Activated T-helper 1 cell treated with anti-CD3 and anti-CD28 coated beads, Interleukin-2, amount 50 U/mL, for 16 hours (primary cell): ENCODE data around the gene SPATA13.

ENCODE experiments used
- DNase-seq, 2 donors: peaks; one replicate each; pipeline ENCODE4 v3.0.0-alpha.2; 2020; ENCODE audit warnings: low read depth in 1 of 2, low spot score in 1 of 2

SPATA13 gene

DNA sequence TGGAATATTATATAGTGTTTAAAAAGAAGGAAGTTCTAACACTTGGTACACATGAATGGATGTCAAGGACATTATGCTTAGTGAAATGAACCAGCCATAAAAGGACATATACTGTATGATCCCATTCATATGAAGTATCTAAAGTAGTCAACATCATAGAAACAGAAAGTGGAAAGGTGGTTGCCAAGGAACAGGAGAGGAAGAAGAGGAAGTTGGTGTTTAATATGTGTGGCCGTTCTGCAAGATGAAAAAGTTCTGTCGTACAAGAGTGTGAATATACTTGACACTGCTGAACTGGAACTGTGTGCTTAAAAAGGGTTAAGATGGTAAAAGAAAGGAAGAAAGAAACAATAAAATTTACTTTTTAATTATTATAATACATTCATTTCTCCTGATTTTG, 115.8 kb downstream of the SPATA13 start:
- DNase-seq = no peak

DNA sequence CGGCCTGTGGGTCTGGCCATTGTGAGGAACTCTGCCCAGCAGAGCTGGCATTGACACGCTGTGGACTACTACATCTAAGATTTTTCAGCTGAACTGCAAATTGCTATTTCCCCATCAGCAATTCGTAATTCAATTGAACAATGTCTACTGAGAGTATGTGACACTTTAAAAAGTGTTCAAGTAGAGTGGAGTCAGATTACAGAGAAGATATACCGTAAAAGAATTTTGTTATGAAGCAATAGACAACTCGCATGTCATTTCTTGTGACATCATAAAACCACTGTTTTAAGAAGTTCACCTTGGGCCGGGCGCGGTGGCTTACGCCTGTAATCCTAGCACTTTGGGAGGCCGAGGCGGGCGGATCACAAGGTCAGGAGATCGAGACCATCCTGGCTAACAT, 116.3 kb downstream of the SPATA13 start:
- no peak for DNase-seq

DNA sequence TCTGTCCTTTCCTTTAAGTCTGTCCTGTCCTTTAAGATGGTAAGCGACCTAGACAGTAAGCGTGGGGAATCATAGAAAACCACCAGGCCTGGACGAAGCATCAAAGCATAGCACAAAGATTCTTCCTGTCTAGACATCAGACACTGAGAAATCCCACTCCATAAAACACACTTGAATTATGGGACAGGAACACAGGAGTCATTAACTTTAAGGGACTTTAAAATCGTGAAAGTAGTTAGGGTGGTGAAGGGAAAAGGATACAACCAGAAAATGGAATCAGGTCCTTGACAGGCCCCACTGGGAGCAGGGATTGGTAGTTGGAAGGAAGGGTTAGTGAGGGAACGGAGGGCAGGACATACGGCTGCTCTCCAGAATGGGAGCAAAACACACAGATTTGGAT, 117.2 kb downstream of the SPATA13 start:
- no peak for DNase-seq

DNA sequence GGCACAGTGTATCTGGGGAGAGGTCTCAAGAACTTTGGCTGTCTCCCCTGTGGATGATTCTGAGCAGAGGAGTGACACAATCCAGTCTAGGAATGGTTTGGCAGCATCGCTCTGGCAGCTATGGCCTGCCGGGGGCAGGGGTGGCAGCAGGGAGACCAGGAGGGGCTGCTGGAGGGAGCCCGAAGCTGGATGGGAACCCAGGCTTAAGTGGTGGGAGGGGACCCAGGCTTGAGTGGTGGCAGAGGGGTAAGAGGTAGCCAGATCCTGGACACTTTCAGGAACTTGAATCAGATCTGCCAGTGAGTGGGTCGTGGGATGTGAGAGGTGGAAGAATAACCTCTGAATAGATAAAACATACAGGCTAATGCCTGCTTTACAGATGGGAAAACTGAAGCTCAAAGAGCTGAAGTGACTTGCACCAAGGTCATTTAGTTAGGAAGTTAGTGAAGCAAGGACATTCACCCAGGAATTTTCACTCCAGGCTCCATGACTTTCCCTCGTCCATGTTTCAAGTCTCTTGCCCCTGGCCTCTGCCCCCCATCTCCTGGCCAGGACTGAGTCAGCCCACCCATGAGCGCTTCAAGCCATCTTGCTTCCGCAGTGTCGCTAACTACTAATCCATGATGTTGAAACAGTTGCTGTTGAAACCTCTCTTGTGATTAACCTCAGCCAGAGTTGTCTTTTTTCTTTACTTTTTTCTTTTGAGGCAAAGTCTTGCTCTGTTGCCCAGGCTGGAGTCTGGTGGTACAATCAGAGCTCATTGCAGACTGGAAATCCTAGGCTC, 119.0 kb downstream of the SPATA13 start:
- DNase-seq = no peak

DNA sequence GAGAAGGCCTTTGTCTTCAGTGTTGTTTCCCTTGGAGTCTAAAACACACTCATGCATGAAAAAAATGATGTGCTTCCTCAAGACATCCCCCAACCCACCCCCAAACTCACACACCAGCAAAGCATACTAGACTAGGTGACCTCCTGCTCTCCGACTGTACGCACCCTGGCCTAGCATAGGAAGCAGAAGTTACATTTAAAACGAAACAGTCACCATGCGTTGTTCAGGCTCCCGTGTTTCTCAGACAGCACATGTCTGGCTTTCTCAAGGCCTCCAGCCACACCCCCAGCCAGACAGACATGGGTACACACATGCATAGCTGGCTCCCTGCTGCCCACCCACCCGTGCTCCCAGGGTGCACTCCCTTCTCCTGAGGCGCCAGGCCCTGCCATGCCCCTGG, 120.2 kb downstream of the SPATA13 start:
- DNase-seq = no peak

DNA sequence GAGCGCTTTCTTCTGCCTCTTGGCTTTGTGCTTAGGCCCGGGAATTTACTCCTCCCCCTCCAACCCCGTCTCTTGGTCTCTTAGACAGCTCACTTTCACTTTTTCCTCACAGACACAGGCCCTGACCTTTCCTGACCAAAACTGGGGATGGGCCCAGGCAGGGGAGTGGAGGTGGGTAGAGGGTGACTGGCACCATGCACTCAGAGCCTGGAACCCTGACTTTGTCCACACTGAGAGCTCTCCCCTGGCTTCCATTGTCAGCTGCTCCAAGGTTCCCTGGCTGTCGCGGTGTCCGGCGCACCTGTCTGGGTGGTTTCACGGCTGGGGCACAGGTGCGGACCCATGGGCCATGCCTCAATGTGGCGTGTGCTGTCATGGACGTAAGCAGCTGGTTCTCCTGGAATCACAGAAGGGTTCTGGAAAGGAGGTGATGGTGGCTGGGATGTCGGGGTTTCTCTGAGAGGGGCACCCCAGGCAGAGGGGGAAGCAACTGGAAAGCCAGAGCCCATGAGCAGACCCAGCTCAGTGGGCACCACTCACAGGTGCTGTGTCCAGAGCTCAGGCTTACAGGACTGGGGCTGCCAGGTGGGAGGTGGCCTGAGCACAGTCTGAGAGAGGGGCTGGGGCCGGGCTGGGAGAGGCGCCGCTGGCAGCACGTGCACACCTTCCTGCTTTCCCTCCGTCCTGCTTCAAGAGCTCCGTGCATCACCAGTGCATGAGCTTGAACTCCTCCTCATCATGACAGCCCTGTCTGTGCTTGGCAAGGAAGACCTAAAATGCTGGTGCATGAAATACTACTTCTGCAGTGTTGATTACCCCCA, 120.9 kb downstream of the SPATA13 start:
- no peak for DNase-seq

DNA sequence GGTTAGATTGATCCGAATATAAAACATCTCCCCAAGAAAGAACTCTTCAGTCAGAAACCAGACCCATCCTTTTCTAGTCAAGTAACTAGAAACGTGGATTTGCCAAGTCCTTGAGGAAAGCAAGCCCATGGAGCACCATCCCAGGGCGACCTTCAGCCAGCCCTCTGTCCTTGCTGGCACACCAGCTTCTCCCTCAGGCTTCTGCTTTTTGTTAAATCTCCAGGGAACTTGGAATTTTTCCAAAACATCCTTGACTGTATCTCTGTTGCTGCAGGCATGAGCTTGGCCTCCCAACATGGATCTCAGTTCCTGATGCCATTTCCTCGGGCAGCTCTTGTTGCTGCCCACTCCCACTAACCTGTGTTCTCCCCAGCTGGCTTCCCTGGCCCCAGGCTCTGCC, 121.7 kb downstream of the SPATA13 start:
- no peak for DNase-seq

DNA sequence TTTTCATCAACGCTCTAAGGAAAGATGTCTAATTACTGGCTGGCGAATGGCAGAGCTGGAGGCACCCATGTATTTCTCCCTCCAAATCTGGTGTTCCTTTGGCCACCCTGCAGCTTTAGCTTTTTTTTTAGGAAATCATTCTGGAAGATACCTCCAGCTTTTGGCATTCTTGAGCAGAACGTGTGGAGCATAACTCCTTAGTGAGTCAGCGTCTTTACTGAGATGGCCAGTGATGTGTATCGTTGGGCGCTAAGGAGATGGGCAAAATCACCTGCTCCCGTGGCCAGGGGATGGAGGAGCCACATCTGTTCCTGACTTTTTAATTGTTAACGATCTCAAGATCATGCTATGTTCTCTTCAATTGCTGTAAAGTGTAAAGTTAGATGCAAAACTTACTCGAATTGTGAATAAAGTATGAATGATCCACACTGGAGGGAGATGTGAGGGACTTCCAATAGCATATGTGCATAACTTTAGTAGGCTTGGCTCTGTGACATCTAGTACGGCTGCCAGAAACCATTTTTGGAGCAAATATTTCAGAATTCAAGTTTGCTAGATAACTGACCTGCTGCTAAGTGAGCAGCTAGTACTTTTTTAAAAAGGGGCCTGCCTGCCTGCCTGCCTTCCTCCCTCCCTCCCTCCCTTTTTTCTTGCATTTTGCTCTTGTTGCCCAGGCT, 124.5 kb downstream of the SPATA13 start:
- DNase-seq = no peak

DNA sequence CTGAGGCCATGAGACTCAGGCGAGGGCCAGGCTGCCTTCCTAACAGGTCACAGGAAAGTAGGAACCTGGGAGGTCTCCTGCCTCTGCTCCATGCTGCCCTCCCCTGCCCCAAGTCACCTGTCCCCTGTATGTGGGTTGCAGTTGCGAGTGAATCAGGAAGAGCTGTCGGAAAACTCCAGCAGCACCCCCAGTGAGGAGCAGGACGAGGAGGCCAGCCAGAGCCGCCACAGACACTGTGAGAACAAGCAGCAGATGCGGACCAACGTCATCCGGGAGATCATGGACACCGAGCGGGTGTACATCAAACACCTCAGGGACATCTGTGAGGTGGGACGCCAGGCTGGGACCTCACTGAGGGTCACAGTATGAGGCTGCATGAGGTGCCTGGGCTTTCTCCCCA, 126.1 kb downstream of the SPATA13 start:
- DNase-seq = no peak

DNA sequence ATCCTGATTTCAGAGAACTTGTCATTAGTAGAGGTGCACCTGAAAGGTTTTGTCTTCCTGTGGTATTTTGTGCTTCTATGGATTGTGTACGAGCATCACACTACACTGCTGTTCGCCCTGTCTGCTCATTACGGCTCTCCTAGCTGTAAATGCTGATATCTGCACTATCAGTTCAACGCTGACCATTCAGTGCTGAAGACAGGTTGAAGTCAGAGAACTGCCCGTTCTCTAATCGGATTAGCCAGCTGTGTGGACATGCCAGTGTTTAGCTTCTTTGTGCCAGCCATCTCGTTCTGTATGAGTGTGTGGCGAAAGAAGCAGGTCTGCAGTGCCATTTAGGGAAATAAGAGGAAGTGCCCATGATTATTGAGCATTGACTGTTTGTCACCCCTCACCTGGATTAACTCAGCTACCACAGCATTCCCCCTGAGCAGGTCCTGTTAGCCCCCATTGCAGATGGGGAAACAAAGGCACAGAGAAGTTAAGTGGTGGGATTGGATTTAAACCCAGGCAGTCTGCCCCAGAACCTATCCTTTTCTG, 127.3 kb downstream of the SPATA13 start:
- no peak for DNase-seq

DNA sequence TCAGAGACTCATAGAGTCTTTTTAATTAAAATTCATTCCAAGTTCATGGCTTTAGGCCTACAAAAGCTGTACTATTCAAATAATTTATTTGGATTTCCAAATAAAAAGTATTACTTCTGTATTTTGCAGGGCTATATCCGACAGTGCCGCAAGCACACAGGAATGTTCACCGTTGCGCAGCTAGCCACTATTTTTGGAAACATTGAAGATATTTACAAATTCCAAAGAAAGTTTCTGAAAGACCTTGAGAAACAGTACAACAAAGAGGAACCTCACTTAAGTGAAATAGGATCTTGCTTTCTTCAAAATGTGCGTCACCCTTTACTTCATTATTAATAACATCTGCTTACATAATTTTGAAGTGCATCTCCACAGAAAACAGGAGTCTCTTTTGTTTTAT, 128.3 kb downstream of the SPATA13 start:
- DNase-seq = no peak

DNA sequence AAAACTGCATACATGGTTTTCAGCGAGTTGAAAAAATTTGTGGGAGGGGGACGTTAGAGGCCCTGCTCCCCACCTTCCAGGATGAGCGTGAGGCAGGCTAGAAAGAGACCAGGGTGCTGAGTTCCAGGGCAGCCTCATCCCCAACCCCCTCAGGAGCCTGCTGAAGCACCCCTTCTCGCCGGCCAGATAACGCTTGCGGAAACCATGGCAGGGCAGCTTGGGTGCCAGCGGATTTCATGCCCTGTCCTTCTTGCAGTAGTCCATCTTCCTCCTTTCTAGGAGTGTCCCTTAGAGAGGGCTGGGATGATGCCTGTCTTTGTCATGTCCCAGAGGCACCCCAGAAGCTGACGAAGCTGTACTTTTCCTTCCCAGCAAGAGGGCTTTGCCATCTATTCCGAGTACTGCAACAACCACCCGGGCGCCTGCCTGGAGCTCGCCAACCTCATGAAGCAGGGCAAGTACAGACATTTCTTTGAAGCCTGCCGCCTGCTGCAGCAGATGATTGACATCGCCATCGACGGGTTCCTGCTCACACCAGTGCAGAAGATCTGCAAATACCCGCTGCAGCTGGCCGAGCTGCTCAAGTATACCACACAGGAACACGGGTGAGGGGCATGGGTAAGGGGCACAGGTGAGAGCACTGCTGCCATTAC, 129.9 kb downstream of the SPATA13 start:
- DNase-seq = no peak

DNA sequence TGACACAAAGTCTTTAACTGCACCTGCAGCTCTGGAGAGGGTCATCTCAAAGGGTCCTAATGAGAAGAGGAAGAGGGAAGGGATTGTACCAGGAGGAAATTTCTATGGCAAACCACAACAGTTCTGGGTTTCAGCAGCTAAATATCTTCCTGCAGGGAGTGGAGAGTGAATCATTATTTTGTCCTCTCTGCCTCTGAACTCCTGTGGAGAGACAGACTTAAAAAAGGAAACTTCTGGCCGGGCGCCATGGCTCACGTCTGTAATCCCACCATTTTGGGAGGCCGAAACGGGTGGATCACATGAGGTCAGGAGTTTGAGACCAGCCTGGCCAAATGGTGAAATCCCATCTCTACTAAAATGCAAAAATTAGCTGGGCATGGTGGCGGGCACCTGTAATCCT, 132.0 kb downstream of the SPATA13 start:
- no peak for DNase-seq

DNA sequence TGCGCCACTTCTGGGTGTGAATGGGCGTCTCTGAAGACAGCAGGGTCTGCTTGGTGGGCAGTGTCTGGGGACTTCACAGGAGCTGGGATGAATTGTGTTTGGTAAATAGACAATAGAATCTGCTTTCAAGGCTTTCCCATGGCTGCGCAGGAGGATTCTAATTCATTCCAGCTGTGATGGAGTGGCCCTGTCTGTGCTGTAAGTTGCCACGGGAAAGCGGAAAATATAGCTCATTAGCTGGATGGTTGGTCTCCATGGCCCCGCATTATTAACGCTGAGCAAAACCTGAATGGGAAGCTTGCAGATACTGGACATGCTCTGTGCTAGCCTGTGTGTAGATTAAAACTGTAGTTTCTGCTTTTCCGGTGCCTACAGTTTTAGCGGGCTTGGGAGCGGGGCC, 133.2 kb downstream of the SPATA13 start:
- no peak for DNase-seq

DNA sequence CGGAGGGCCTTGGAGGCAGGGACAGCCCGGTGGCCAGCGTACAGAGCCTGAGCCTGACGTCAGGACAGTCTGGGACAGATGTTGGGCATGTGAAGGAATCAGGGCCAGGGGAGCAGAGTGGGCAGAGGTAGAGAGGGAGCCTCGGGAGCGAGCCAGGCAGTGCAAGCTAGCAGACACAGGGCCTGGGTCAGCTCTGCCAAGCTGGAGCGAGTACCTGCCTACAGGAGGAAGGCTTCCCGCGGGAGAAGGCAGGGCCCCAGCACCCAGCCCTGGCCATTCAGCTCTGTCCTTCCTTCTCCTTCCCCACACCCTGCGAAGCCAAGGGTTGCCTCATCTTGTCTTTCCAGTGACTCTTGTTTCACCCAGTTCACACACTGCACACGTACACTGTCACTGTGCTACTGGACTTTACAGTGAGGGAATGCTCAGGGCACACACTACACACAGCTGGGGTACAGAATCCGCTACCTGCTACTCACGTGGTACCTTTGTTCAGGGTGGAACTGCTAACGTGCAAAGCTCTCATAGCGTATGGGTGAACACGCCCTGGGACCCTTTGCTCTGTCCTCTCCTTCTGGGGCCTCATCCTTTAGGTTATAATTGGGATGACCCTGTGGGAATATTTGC, 139.1 kb downstream of the SPATA13 start:
- no peak for DNase-seq

DNA sequence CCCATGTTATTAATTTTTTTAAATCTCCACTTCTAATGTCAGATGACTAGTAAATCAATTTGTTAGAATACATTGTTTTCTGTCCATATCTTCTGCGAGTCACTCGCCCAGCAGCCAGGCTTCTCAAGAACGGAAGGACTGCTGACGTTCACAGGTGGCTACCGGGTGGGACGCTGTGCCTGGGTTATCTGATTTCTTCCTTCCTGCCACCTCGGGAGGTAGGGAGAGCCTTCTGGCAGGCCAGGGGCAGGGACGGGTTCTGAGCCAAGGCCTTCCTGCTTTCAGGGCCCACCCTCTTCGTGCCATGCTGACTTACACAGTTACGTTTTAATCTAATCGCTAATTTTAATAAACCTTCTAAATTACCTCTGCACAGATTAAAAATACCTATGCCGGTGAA, 140.9 kb downstream of the SPATA13 start:
- no peak for DNase-seq

DNA sequence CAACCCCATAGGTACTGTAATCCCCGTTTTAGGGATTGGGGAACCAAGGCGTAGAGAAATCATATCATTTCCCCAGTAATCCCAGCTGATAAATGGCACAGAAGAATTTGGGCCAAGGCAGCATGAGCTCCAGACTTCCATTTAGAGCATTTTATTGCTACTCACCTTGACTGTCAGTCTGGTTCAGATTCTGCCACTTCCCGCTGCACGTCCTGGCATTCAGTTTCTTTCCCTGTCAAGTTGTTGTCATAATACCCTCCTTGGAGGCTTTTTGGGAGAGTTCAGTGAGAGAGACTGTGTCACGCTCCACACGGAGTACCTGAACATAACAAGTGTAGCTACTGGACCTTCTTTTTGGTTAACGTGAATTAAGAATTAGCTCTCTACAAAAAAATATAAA, 141.4 kb downstream of the SPATA13 start:
- no peak for DNase-seq

DNA sequence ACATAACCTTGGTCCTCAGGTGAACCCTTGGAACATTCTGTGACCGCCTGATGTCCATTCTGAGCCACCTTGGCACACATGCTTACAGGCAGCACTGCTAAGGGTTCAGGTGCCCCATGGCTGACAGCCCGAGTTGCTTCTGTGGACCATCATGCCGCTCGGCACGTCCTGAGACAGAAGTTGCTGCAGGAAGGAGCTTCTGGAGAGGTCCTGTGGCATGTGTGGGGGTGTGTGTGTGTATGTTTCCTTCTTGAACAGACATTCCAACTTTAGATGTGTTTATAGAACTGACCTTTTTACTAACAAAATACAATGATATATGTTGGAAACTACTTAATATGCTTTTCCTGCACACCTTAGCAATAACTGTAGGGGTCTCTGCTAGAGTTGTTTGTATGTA, 144.1 kb downstream of the SPATA13 start:
- DNase-seq = no peak

DNA sequence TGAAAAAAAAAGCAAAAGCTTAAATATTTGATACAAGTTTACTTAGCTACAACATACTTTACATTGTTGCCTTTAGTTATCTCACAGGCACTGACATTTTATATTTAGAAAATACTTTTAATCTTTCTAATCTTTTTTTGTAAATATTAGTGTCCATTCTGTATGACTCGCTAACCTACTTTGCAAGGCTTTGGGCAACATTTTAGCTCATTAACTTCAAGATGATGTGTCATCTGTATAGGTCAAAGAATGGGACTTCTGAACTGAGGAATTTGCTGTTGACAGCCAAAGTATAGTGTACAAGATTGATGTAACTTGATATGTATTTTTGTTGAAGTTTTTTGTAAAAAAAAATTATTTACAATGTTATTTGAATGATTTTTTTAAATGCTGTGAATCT, 146.1 kb downstream of the SPATA13 start:
- DNase-seq = no peak

DNA sequence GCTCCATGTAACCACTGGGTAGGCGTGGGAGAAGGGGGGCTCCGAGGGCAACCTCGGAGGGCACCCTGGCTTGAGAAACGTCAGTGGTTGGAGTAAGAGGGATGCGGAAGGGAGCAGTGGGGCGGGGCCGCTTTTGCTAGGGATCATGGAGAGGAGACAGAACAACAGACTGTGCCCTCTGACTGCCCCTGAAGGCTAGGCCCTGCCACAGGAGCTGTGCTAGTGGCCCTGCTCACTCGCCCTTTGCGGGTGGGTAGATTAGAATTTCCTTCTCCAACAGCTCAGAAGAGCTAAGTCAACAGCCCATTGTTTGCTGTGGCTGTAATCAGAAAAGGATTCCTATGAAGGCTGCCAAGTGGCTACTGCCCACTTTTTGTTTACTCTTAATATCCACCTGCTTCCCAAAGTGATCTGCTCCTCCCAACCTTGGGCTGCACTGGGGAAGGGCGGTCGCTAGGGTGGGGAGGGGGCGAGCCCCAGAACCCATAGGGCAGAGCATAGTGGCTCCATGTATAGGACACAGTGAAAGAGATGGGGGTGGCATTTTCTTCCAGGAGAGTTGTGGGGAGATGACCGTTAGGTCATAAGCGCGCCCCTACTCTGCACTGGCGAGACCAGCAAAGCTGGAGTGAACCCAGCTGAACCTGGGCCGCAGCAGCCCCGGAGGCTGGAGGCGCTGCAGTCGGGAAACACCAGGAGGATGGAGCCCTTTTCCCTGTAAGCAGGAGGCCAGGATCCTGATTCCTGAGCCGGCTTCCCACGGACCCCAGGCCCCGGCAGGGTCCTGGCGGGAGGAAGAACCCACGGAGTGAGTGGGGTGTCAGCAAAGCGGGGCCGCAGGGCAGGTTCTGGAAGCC, 146.9 kb downstream of the SPATA13 start:
- DNase-seq = no peak
